SJCRH30 (cell line): ENCODE data around the gene B9D2. TPM values are rescaled to one million over a fixed set of nuclear protein-coding genes. Genes with fewer than 3 reads are reported as not detected.
"Not testable (repeated sequence)": the region's sequence is repeated elsewhere in the genome, so short reads cannot be mapped to it uniquely, and the experiment has no call there.

Experiments
- DNase-seq, 2 experiments: peaks; one replicate each; pipeline ENCODE4 v3.0.0-alpha.2; 2015 to 2020
- H3K27ac ChIP-seq: fragments of 250-450 bp; sonication (Bioruptor Pico); 2 replicates; pipeline ENCODE4 v1.5.1; 2020; ENCODE audit warnings: mild to moderate bottlenecking, moderate library complexity
- H3K27me3 ChIP-seq: fragments of 250-450 bp; sonication (Bioruptor Pico); 2 replicates; pipeline ENCODE4 v1.5.1; 2020; ENCODE audit warnings: mild to moderate bottlenecking, moderate library complexity
- H3K36me3 ChIP-seq: fragments of 250-450 bp; sonication (Bioruptor Pico); 2 replicates; pipeline ENCODE4 v1.5.1; 2020; ENCODE audit warnings: mild to moderate bottlenecking, moderate library complexity
- H3K4me1 ChIP-seq: fragments of 250-450 bp; sonication (Bioruptor Pico); 2 replicates; pipeline ENCODE4 v1.5.1; 2020; ENCODE audit warnings: mild to moderate bottlenecking, moderate library complexity
- H3K4me3 ChIP-seq: fragments of 250-450 bp; sonication (Bioruptor Pico); 2 replicates; pipeline ENCODE4 v1.5.1; 2020; ENCODE audit warnings: mild to moderate bottlenecking, moderate library complexity
- H3K9me3 ChIP-seq: fragments of 250-450 bp; sonication (Bioruptor Pico); replicated peaks from 2 replicates; pipeline ENCODE4 v1.5.1; 2020; ENCODE audit warnings: mild to moderate bottlenecking, moderate library complexity
- total RNA-seq: library from RNA; depleted of rRNA; stranded (reverse); fragments of >200 nt; shearing (Covaris generic); gene quantifications from 2 replicates; pipeline ENCODE4 v1.2.3, GENCODE V29; 2014

B9D2 gene
- total RNA-seq, 1 experiment from 2014 or later = 2.9 TPM

GRCh38 chr19:41399091-41399490 is 35.1 kb upstream of the B9D2 start:
- Histone ChIP-seq H3K9me3 (no peaks in the 10 kb centered on the region), H3K27ac (no peak overlapping the region), H3K4me1 (peaks cover 7% of the 10 kb centered on the region; the same call in 1 of the 2 replicates), H3K4me3 (peak overlapping the region; percentile 92; the same call in 1 of the 2 replicates), H3K27me3 (no peaks in the 10 kb centered on the region), H3K36me3 (no peaks in the 10 kb centered on the region)
- no peak for DNase-seq

- DNase-seq = no peak
- Histone ChIP-seq H3K27me3 (no peaks in the 10 kb centered on the region), H3K4me3 (peak overlapping the region; percentile 92)
Measured at GRCh38 chr19:41398598-41398997, 34.6 kb upstream of the B9D2 start.

GRCh38 chr19:41398050-41398418 is 34.1 kb upstream of the B9D2 start:
- peaks cover 7% of the 10 kb centered on the region; the same call in 1 of the 2 replicates for H3K4me1 ChIP-seq
- no peaks in the 10 kb centered on the region for H3K27me3 ChIP-seq
- H3K4me3 ChIP-seq = peak overlapping the region; percentile 92
- no peaks in the 10 kb centered on the region for H3K9me3 ChIP-seq
- H3K36me3 ChIP-seq = 0 out of 2 replicates have a peak, but pooled peaks cover 1% of the 10 kb centered on the region
- peak overlapping the region; percentile 97 for H3K27ac ChIP-seq
- no peak for DNase-seq

More at GRCh38 chr19:41398598-41398997, 34.6 kb upstream of the B9D2 start:
- no peaks in the 10 kb centered on the region for H3K36me3 ChIP-seq
- no peak overlapping the region for H3K27ac ChIP-seq
- no peaks in the 10 kb centered on the region for H3K9me3 ChIP-seq
- H3K4me1 ChIP-seq = peaks cover 7% of the 10 kb centered on the region; the same call in 1 of the 2 replicates

GRCh38 chr19:41397086-41398049 is 33.4 kb upstream of the B9D2 start, which contains the start of the genes BCKDHA and EXOSC5:
Gene BCKDHA (plus strand): TSS chr19:41397818. CDS start chr19:41397828, 10 bp downstream.
Gene EXOSC5 (minus strand): TSS chr19:41397359. CDS start chr19:41397328, 31 bp downstream.
- H3K27me3 ChIP-seq = no peaks in the 10 kb centered on the region
- H3K4me3 ChIP-seq = peak within 1 kb of the TSS; percentile 92
- H3K36me3 ChIP-seq = 0 out of 2 replicates have a peak, but pooled peaks cover 5% of the 10 kb centered on the region
- no peaks in the 10 kb centered on the region for H3K9me3 ChIP-seq
- peak; percentile 100 for DNase-seq
- peaks cover 7% of the 10 kb centered on the region; the same call in 1 of the 2 replicates for H3K4me1 ChIP-seq
- H3K27ac ChIP-seq = peak within 1 kb of the TSS; percentile 97

- Histone ChIP-seq H3K27me3 (no peaks in the 10 kb centered on the region), H3K27ac (no peak overlapping the region), H3K4me1 (peaks cover 7% of the 10 kb centered on the region; the same call in 1 of the 2 replicates), H3K9me3 (no peaks in the 10 kb centered on the region), H3K36me3 (peaks cover 22% of the 10 kb centered on the region), H3K4me3 (no peak overlapping the region)
- no peak for DNase-seq
Measured at GRCh38 chr19:41395355-41395754, 31.4 kb upstream of the B9D2 start.

- Histone ChIP-seq H3K4me1 (no peaks in the 10 kb centered on the region; the same call in 1 of the 2 replicates), H3K27ac (no peak overlapping the region), H3K36me3 (peaks cover 41% of the 10 kb centered on the region), H3K9me3 (no peaks in the 10 kb centered on the region), H3K4me3 (no peak overlapping the region), H3K27me3 (no peaks in the 10 kb centered on the region)
- no peak for DNase-seq
Measured at GRCh38 chr19:41392775-41393174, 28.8 kb upstream of the B9D2 start.

- H3K4me3 ChIP-seq = no peak overlapping the region
- peaks cover 41% of the 10 kb centered on the region for H3K36me3 ChIP-seq
- H3K27me3 ChIP-seq = no peaks in the 10 kb centered on the region
- H3K9me3 ChIP-seq = no peaks in the 10 kb centered on the region
- H3K27ac ChIP-seq = no peak overlapping the region
- no peaks in the 10 kb centered on the region; the same call in 1 of the 2 replicates for H3K4me1 ChIP-seq
- DNase-seq = no peak
Measured at GRCh38 chr19:41391618-41392017, 27.7 kb upstream of the B9D2 start.

GRCh38 chr19:41386442-41386841 is 22.5 kb upstream of the B9D2 start:
- Histone ChIP-seq H3K36me3 (peaks cover 32% of the 10 kb centered on the region), H3K4me1 (no peaks in the 10 kb centered on the region), H3K27me3 (no peaks in the 10 kb centered on the region), H3K4me3 (no peak overlapping the region), H3K27ac (no peak overlapping the region), H3K9me3 (no peaks in the 10 kb centered on the region)
- no peak for DNase-seq

- no peaks in the 10 kb centered on the region for H3K27me3 ChIP-seq
- no peaks in the 10 kb centered on the region for H3K4me1 ChIP-seq
- no peak for DNase-seq
- H3K4me3 ChIP-seq = no peak overlapping the region
- H3K27ac ChIP-seq = no peak overlapping the region
- no peaks in the 10 kb centered on the region for H3K9me3 ChIP-seq
- peaks cover 11% of the 10 kb centered on the region for H3K36me3 ChIP-seq
Measured at GRCh38 chr19:41384351-41384750, 20.4 kb upstream of the B9D2 start.

GRCh38 chr19:41381536-41381935 is 17.6 kb upstream of the B9D2 start:
- H3K4me1 ChIP-seq, H3K9me3 ChIP-seq, DNase-seq, H3K4me3 ChIP-seq, H3K36me3 ChIP-seq, H3K27me3 ChIP-seq, H3K27ac ChIP-seq: not testable (repeated sequence)

GRCh38 chr19:41377977-41378709 is 14.2 kb upstream of the B9D2 start:
- Histone ChIP-seq H3K36me3 (0 out of 2 replicates have a peak, but pooled peaks cover 3% of the 10 kb centered on the region), H3K9me3 (no peaks in the 10 kb centered on the region), H3K4me1 (peaks cover 23% of the 10 kb centered on the region), H3K27ac (peak overlapping the region; percentile 23; the same call in 1 of the 2 replicates), H3K4me3 (no peak overlapping the region), H3K27me3 (no peaks in the 10 kb centered on the region)
- peak; percentile 90 to 95 for DNase-seq

- no peak overlapping the region for H3K4me3 ChIP-seq
- H3K9me3 ChIP-seq = no peaks in the 10 kb centered on the region
- H3K36me3 ChIP-seq = no peaks in the 10 kb centered on the region
- no peak overlapping the region for H3K27ac ChIP-seq
- no peak for DNase-seq
- no peaks in the 10 kb centered on the region for H3K27me3 ChIP-seq
- H3K4me1 ChIP-seq = peaks cover 23% of the 10 kb centered on the region
Measured at GRCh38 chr19:41376998-41377365, 13.0 kb upstream of the B9D2 start.

GRCh38 chr19:41376241-41376997 is 12.5 kb upstream of the B9D2 start, which contains the start of gene TMEM91:
Gene TMEM91 (plus strand): TSS chr19:41376533. CDS start chr19:41378310, 1,777 bp downstream.
- Histone ChIP-seq H3K9me3 (no peaks in the 10 kb centered on the region), H3K4me1 (peaks cover 23% of the 10 kb centered on the region), H3K36me3 (no peaks in the 10 kb centered on the region), H3K27me3 (no peaks in the 10 kb centered on the region), H3K27ac (no peak within 1 kb of the TSS), H3K4me3 (peak within 1 kb of the TSS; percentile 52)
- DNase-seq = no peak

- Histone ChIP-seq H3K27ac (peak overlapping the region; percentile 6), H3K9me3 (no peaks in the 10 kb centered on the region), H3K4me3 (no peak overlapping the region), H3K27me3 (no peaks in the 10 kb centered on the region), H3K36me3 (no peaks in the 10 kb centered on the region), H3K4me1 (peaks cover 23% of the 10 kb centered on the region)
- peak; percentile 97 to 99 for DNase-seq
Measured at GRCh38 chr19:41373993-41374392, 10.0 kb upstream of the B9D2 start.
